Measurements from ENCODE around the gene CFAP210. TPM values are rescaled to one million over a fixed set of nuclear protein-coding genes. Genes with fewer than 3 reads are reported as not detected.
"Not testable (repeated sequence)": the region's sequence is repeated elsewhere in the genome, so short reads cannot be mapped to it uniquely, and the experiment has no call there.

The CFAP210 gene
- total RNA-seq, 1 experiment from 2014 or later: 0.20 TPM

- TF ChIP-seq ZNF263 (CRISPR knock-in tag; IDR thresholded peaks at IDR 0.05; ENCODE audit: low read depth) (no peak), CTCF (IDR thresholded peaks at IDR 0.05) (no peak), RORB (CRISPR knock-in tag; IDR thresholded peaks at IDR 0.05) (no peak), ESRRA (CRISPR knock-in tag; IDR thresholded peaks at IDR 0.05; ENCODE audit: borderline replicate concordance) (no peak), TCF7 (CRISPR knock-in tag; IDR thresholded peaks at IDR 0.05; ENCODE audit: low read depth) (no peak)
These were observed 8.8 kb upstream of the CFAP210 start (continued) for GRCh38 chr2:169702996-169703395.

DNA sequence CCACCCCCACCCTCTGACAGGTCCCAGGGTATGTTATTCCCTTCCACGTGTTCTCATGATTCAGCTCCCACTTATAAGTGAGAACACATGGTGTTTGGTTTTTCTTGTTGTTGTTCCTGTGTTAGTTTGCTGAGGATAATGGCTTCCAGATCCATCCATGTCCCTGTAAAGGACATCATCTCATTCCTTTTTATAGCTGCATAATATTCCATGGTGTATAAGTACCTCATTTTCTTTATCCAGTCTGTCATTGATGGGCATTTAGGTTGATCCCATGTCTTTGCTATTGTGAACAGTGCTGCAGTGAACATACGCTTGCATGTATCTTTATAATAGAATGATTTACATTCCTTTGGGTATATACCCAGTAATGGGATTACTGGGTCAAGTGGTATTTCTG, 5.0 kb upstream of the CFAP210 start:
- DNase-seq (ENCODE audit: low spot score); ATAC-seq; H3K36me3 Mint-ChIP-seq; H3K4me1 Mint-ChIP-seq; H3K4me3 Mint-ChIP-seq; H3K27ac Mint-ChIP-seq; H3K9me3 Mint-ChIP-seq; CTCF ChIA-PET; POLR2A ChIA-PET; H3K27me3 Mint-ChIP-seq (ENCODE audit: low read depth): not testable (repeated sequence)

GRCh38 chr2:169696381-169696780, 2.2 kb upstream of the CFAP210 start:
- ATAC-seq: no peak
- Mint-ChIP-seq H3K36me3 (peaks cover 9% of the 10 kb centered on the region), H3K9me3 (no peaks in the 10 kb centered on the region), H3K27me3 (ENCODE audit: low read depth) (peaks cover 10% of the 10 kb centered on the region), H3K4me1 (peaks cover 14% of the 10 kb centered on the region), H3K27ac (no peak overlapping the region), H3K4me3 (no peak overlapping the region)
- ChIA-PET POLR2A (no interaction called here), CTCF (no interaction called here)
- DNase-seq (ENCODE audit: low spot score): no peak
- TF ChIP-seq NFE2L1 (CRISPR knock-in tag; IDR thresholded peaks at IDR 0.05): no peak
- TF ChIP-seq, protein P1, sequence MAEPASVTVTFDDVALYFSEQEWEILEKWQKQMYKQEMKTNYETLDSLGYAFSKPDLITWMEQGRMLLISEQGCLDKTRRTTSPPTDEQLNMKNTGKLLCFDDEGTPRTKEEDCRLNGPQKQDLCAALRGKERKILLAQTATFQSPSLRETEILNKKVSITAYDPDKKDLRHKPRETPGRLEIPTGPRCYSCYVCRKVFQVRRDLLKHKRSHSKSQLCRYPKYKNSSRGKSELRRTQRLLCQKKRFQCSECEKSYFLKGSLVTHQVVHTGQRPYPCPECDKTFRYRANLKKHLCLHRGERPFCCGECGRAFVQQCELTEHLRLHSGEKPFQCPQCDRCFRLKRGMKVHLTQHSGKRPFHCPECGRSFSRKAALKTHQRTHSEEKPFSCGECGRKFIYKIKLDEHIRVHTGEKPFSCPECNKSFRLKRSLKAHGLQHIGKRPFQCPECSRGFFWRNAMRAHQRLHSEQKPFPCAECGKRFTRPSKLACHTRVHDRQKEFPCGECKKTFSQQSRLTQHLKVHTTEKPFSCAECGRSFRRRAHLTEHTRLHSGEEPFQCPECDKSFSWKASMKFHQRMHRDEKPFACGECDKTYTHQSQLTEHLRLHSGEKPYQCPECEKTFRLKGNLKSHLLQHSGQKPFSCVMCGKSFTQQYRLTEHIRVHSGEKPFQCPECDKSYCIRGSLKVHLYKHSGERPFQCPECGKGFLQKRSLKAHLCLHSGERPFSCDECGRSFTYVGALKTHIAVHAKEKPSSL (CRISPR knock-in tag; conservative IDR thresholded peaks at IDR 0.05): no peak
- TF ChIP-seq, protein P2, sequence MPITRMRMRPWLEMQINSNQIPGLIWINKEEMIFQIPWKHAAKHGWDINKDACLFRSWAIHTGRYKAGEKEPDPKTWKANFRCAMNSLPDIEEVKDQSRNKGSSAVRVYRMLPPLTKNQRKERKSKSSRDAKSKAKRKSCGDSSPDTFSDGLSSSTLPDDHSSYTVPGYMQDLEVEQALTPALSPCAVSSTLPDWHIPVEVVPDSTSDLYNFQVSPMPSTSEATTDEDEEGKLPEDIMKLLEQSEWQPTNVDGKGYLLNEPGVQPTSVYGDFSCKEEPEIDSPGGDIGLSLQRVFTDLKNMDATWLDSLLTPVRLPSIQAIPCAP (CRISPR knock-in tag; IDR thresholded peaks at IDR 0.05): no peak
- TF ChIP-seq TEAD4 (CRISPR knock-in tag; IDR thresholded peaks at IDR 0.05): no peak
- no peak for TF ChIP-seq JUN (CRISPR knock-in tag; IDR thresholded peaks at IDR 0.05)
- TF ChIP-seq RELA (CRISPR knock-in tag; IDR thresholded peaks at IDR 0.05; ENCODE audit: borderline replicate concordance): no peak

GRCh38 chr2:169694894-169695260, 672 bp upstream of the CFAP210 start:
- DNase-seq (ENCODE audit: low spot score) (no peak), ATAC-seq (no peak)
- ChIA-PET POLR2A (interaction anchor here (0.5 kb wide), 1 partner anchor 104 kb away, joined by 3 read pairs; the partner anchor contains the start of gene SSB), CTCF (no interaction called here)
- peaks cover 11% of the 10 kb centered on the region for H3K27me3 Mint-ChIP-seq (ENCODE audit: low read depth)
- peaks cover 14% of the 10 kb centered on the region for H3K4me1 Mint-ChIP-seq
- H3K9me3 Mint-ChIP-seq: no peaks in the 10 kb centered on the region; the same call in 1 of the 2 replicates
- peak overlapping the region; percentile 89 for H3K4me3 Mint-ChIP-seq
- peaks cover 9% of the 10 kb centered on the region for H3K36me3 Mint-ChIP-seq
- H3K27ac Mint-ChIP-seq: 0 out of 2 replicates have a peak overlapping the region, but pooled peaks have one; percentile 36
- no peak for TF ChIP-seq ZMAT4 (CRISPR knock-in tag; IDR thresholded peaks at IDR 0.05)
- TF ChIP-seq PRRX2 (CRISPR knock-in tag; IDR thresholded peaks at IDR 0.05): no peak
- TF ChIP-seq KAT7 (CRISPR knock-in tag; IDR thresholded peaks at IDR 0.05; ENCODE audit: borderline replicate concordance): no peak
- no peak for TF ChIP-seq HMGA2 (CRISPR knock-in tag; IDR thresholded peaks at IDR 0.05)
- TF ChIP-seq ZNF263 (CRISPR knock-in tag; IDR thresholded peaks at IDR 0.05; ENCODE audit: low read depth): no peak
- no peak for TF ChIP-seq NR3C1 (CRISPR knock-in tag; conservative IDR thresholded peaks at IDR 0.05; ENCODE audit: low read depth)
- no peak for TF ChIP-seq ELF4 (CRISPR knock-in tag; IDR thresholded peaks at IDR 0.05; ENCODE audit: low read depth)
- no peak for TF ChIP-seq ARID4B (CRISPR knock-in tag; IDR thresholded peaks at IDR 0.05; ENCODE audit: borderline replicate concordance)
- TF ChIP-seq CREM (CRISPR knock-in tag; IDR thresholded peaks at IDR 0.05): no peak
